Frontal cortex (tissue), 4 donors: ENCODE measurements around the gene COPRS. TPM values are rescaled to one million over a fixed set of nuclear protein-coding genes. Genes with fewer than 3 reads are reported as not detected.
A peak's percentile ranks its signal among the peaks of the same experiment; 100 is the strongest.

Experiments used
- DNase-seq, 2 donors: peaks; one replicate each; pipeline ENCODE4 v3.0.0; 2012; ENCODE audit warnings: low spot score in 2 of 2
- FAIRE-seq: peaks from 2 replicates; lab custom pipeline; 2012; peaks lifted over from hg19 to GRCh38; lab: Jason Lieb, UNC
- total RNA-seq: library from RNA; depleted of rRNA; stranded (reverse); fragments of >200 nt; gene quantifications from one replicate; pipeline ENCODE4 v1.2.3, GENCODE V29; 2014
- donor health status: control.
- donor health status: control.
- donor health status: control.

Gene COPRS
- 35.1 TPM for total RNA-seq

GRCh38 chr17:31858642-31859486 lies at the start of gene COPRS:
TSS of gene COPRS (minus strand) at chr17:31859244. CDS start at chr17:31859199, 45 bp downstream.
- FAIRE-seq (no peak), DNase-seq (peak; percentile 96 to 98)

- no peak for FAIRE-seq
- no peak for DNase-seq
Observed at GRCh38 chr17:31908386-31908785, 49.3 kb upstream of the COPRS start.

GRCh38 chr17:31907342-31907962 lies 48.4 kb upstream of the COPRS start:
- DNase-seq, result no peak
- no peak for FAIRE-seq

- DNase-seq, result no peak
- no peak for FAIRE-seq
Observed at GRCh38 chr17:31903401-31903800, 44.4 kb upstream of the COPRS start.

GRCh38 chr17:31902693-31903092 lies 43.6 kb upstream of the COPRS start:
- DNase-seq, result no peak
- no peak for FAIRE-seq

- FAIRE-seq (no peak), DNase-seq (no peak)
Observed at GRCh38 chr17:31900877-31901276, 41.8 kb upstream of the COPRS start.

GRCh38 chr17:31888124-31888523 lies 29.1 kb upstream of the COPRS start:
- DNase-seq (no peak), FAIRE-seq (no peak)

- DNase-seq, result no peak
- FAIRE-seq, result no peak
Observed at GRCh38 chr17:31882571-31882970, 23.5 kb upstream of the COPRS start.

GRCh38 chr17:31880311-31880710 lies 21.3 kb upstream of the COPRS start:
- FAIRE-seq, result no peak
- DNase-seq, result no peak

GRCh38 chr17:31878703-31879073 lies 19.6 kb upstream of the COPRS start:
- DNase-seq (no peak), FAIRE-seq (no peak)

- DNase-seq, result peak in 1 of 2 donors; percentile 28
Observed at GRCh38 chr17:31877911-31878702, 19.1 kb upstream of the COPRS start.

GRCh38 chr17:31877341-31877740 lies 18.3 kb upstream of the COPRS start:
- DNase-seq, result no peak
- no peak for FAIRE-seq

More at GRCh38 chr17:31877911-31878702, 19.1 kb upstream of the COPRS start:
- FAIRE-seq, result no peak

- DNase-seq (no peak), FAIRE-seq (no peak)
Observed at GRCh38 chr17:31875081-31875480, 16.0 kb upstream of the COPRS start.

GRCh38 chr17:31869797-31870568 lies 10.9 kb upstream of the COPRS start:
- FAIRE-seq (no peak), DNase-seq (no peak)

- DNase-seq (no peak), FAIRE-seq (no peak)
Observed at GRCh38 chr17:31869031-31869430, 10.0 kb upstream of the COPRS start.

- DNase-seq (no peak), FAIRE-seq (no peak)
Observed at GRCh38 chr17:31859487-31860008, 504 bp upstream of the COPRS start.

GRCh38 chr17:31857920-31858641 lies 963 bp downstream of the COPRS start:
- FAIRE-seq (no peak), DNase-seq (no peak)

GRCh38 chr17:31856750-31857149 lies 2.3 kb downstream of the COPRS start:
- DNase-seq (no peak), FAIRE-seq (no peak)

- DNase-seq (no peak), FAIRE-seq (no peak)
Observed at GRCh38 chr17:31854672-31855071, 4.4 kb downstream of the COPRS start.
